GM23338 (cell line): ENCODE data around the gene ANKRD6. TPM values are rescaled to one million over a fixed set of nuclear protein-coding genes. Genes with fewer than 3 reads are reported as not detected.

Experiments
- CREB1 ChIP-seq: fragments of 250-450 bp; sonication (Bioruptor Pico); IDR thresholded peaks from 2 replicates; pipeline ENCODE4 v1.5.0; 2020; ENCODE audit warnings: low read depth, mild to moderate bottlenecking, moderate library complexity
- CTCF ChIP-seq, 2 experiments: fragments of 200-600 bp in 1 of 2; sonication (generic) in 1 of 2; conservative IDR thresholded peaks; 2 replicates each; pipeline versions ENCODE4 v1.5.1 to v1.6.1; 2016 to 2017; ENCODE audit warnings: antibody characterized with exemption in 2 of 2, low read depth in 2 of 2, mild to moderate bottlenecking in 2 of 2, moderate library complexity in 1 of 2
- EZH2 ChIP-seq: fragments of 200-600 bp; sonication (generic); IDR thresholded peaks from one replicate; pipeline ENCODE4 v1.8.0; 2017; ENCODE audit warnings: antibody characterized with exemption, mild to moderate bottlenecking, low read depth; ENCODE audit not compliant: unreplicated experiment
- EZH2phosphoT487 ChIP-seq: fragments of 200-600 bp; sonication (generic); IDR thresholded peaks from one replicate; pipeline ENCODE4 v1.8.1; 2018; ENCODE audit warnings: antibody characterized with exemption; ENCODE audit not compliant: unreplicated experiment
- JUNB ChIP-seq: IDR thresholded peaks from one replicate; pipeline ENCODE4 v1.6.1; 2016; ENCODE audit warnings: antibody characterized with exemption; ENCODE audit not compliant: unreplicated experiment
- POLR2AphosphoS5 ChIP-seq: IDR thresholded peaks from 2 replicates; pipeline ENCODE4 v1.6.1; 2016; ENCODE audit warnings: antibody characterized with exemption, low read depth
- REST ChIP-seq: IDR thresholded peaks from one replicate; pipeline ENCODE4 v1.6.1; 2018; ENCODE audit warnings: antibody characterized with exemption; ENCODE audit not compliant: unreplicated experiment
- ZNF462 ChIP-seq: fragments of 250-450 bp; sonication (Bioruptor Pico); IDR thresholded peaks from 2 replicates; pipeline ENCODE4 v1.5.0; 2020; ENCODE audit warnings: mild to moderate bottlenecking, moderate library complexity
- polyA plus RNA-seq: library from polyadenylated mRNA; unstranded; fragments of >200 nt; fragmentation: Nextera tagmentation; extraction: Ambion mirVana; gene quantifications from 2 replicates; pipeline ENCODE4 v1.2.1, GENCODE V29; 2016
- total RNA-seq: library from RNA; depleted of rRNA; stranded (reverse); fragments of >200 nt; shearing (Covaris generic); gene quantifications from 2 replicates; pipeline ENCODE4 v1.2.3, GENCODE V29; 2014

Gene ANKRD6
- total and polyA plus RNA-seq, 2 experiments from 2014 or later = 3.2 to 9.2 TPM

GRCh38 chr6:89605861-89606260 lies 172.9 kb downstream of the ANKRD6 start (continued):
- TF ChIP-seq ZNF462 (CRISPR knock-in tag) (no peak), REST (no peak), POLR2AphosphoS5 (no peak), CREB1 (CRISPR knock-in tag) (no peak), JUNB (no peak), CTCF (conservative IDR thresholded peaks at IDR 0.05; ENCODE audit: low read depth in 2 of 2) (no peak), EZH2phosphoT487 (no peak), EZH2 (no peak)
